NCI-H345 treated with DMSO at 0.1 percent for 48 hours (cell line): ENCODE data around the gene MOB2.

Source experiments
- DNase-seq: peaks from one replicate; lab custom pipeline; 2025; ENCODE audit not compliant: unreplicated experiment; lab: John Stamatoyannopoulos, UW

The MOB2 gene

GRCh38 chr11:1473011-1473628 is 13.5 kb downstream of the MOB2 start:
- no peak for DNase-seq

GRCh38 chr11:1472180-1473005 is 14.2 kb downstream of the MOB2 start:
- DNase-seq, result no peak

- no peak for DNase-seq
Measured at GRCh38 chr11:1471736-1472135, 14.8 kb downstream of the MOB2 start.

GRCh38 chr11:1470681-1471611 is 15.6 kb downstream of the MOB2 start:
- no peak for DNase-seq

- no peak for DNase-seq
Measured at GRCh38 chr11:1469911-1470680, 16.5 kb downstream of the MOB2 start.

GRCh38 chr11:1469287-1469910 is 17.2 kb downstream of the MOB2 start:
- DNase-seq, result no peak

- DNase-seq, result no peak
Measured at GRCh38 chr11:1468473-1469066, 18.0 kb downstream of the MOB2 start.

GRCh38 chr11:1468002-1468401 is 18.6 kb downstream of the MOB2 start:
- DNase-seq, result no peak

DNA sequence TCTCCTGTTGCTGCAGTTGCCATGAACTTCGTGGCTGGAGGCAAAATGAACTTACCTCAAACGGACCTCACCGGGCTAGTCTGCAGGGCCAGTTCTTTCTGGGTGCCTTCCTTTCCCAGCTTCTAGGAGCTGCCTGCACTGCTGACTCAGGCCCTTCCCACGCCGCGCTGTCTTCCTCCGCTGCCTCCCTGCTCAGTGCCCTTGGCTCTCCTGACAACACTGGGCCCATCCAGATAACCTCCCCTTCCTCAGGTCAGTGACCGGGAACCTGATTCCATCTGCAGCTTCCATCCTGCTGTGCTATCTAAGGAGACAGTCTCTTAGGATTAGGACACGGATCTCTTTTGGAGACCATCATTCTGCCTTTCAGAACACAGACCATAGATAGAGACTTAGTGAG is 19.3 kb downstream of the MOB2 start:
- no peak for DNase-seq

DNA sequence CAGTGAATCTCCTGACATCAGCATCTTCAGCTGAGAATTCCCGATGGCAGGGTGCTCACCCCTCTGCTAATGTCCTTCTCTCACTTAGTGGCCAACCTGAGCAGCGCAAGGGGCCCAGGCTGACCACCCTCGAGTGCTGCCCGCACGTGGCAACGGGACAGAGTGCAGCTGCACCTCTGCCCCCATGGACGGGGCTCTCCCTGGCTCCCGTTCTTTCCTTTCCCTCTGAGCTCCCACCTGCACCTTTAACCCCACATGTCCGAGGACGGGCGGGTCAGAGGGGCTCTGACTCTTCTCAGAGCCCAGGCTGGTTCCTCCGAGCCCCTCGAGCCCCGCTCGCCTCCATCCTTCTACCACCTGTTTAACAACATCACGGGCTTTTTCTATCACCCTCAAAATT is 19.8 kb downstream of the MOB2 start:
- DNase-seq, result no peak

DNA sequence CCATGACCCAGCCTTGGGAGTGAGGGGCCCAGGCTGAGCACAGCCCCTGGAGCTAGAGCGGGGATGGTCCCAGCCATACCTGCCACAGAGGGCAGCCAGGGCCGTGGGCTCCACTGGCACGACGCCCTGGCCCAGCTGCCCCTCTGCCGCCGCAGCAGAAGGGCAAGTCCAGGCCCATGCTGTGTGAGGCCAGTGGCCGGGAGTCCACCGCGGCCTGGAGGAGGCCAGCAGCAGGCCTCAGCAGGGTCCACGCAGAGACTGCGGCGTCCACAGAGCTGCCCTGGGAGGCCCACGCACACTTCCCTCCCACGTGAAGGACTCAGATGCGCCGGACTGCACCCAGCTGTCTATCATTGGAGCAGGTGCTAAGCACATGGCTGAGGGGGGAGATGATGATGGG is 23.5 kb downstream of the MOB2 start:
- no peak for DNase-seq

DNA sequence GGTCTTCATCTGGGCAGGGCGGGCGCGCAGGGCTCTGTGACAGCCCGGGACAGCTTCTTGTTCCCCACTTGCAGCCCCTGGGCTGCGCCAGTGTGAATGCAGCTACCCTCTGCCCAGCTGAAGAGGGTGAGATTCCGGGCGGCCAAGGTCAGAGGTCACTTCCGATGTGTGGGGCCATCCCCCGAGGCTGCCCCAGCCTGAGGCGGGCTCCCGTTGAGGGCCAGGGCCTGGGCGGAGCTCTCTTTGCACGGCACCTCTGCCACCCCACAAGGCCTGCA is 23.9 kb downstream of the MOB2 start:
- no peak for DNase-seq

DNA sequence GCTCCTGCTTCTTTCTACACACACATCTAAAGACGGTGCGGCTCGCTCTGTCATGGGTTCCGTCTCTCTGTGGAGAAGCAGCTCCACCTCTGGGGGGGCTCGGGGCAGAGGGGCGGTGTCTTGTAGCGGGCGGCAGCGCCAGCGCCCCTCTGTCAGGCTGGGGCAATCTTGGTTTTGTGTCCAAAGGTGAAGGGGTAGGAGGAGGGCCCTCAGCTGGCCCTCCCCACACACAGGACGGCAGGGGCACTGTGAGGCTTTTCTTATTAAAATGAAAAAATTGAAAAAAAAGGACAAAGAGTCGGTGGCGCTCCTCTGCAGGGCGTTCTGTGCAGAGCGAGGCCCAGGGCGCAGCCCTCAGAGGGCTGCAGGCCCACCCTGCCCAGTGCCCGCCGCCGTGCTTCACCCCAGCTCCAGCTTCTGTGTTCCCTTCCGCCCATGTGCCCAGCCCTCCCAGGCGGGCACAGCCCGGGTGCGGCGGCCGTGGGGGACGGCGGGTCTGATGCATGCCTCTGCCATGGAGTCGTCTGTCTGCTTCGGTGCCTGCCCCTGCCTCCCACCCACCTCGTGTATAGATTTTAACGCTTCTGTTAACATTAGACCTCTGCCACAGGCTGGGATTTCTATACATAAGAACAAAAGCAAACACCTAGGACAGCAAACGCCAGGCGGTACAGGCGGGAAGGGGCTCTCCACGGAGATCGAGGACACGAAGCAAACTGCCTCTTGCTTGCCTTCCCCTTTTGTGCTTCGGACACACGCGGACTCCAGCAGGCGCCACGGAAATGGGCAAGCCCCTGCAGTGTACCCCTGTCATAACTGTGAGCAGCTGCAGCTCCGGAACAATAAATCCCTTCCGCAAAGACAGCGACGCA is 24.5 kb downstream of the MOB2 start:
- no peak for DNase-seq

DNA sequence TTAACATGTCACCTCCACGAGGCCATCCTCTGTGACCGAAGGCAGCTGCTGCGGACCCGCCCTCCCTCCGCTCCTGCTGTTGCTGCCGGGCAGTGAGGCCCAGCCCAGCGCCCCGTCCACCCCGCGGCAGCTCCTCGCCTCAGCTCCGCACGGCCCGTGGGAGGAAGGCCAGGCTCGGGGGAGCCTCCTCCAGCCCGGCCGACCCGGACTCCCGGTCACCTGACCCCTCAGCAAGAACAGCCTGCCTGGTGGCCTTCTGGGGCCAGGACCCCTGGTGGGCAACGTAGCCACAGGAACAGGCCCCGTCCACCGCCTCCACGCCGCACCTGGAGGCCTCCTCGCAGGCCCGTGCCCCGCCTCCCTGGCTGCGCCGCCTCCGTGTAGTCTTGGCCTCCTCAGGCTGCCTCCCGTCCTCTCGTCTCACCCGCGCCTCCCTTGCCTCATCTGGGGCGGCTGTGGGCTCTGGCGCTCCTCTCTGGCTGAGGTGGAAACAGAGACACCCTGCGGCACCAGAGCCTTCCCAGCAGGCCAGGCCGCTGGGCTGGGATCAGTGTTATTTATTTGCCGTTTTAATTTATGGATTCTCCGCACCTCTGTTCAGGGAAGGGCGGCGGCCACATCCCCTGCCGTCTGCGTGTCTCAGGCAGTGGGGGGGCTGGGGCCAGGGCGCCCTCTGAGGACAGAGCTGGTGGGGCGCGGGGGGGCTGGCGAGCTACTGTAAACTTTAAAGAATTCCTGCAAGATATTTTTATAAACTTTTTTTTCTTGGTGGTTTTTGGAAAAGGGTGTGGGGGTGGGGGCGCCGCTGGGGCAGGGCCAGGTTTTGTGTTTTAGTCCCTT is 25.4 kb downstream of the MOB2 start:
- DNase-seq, result no peak

DNA sequence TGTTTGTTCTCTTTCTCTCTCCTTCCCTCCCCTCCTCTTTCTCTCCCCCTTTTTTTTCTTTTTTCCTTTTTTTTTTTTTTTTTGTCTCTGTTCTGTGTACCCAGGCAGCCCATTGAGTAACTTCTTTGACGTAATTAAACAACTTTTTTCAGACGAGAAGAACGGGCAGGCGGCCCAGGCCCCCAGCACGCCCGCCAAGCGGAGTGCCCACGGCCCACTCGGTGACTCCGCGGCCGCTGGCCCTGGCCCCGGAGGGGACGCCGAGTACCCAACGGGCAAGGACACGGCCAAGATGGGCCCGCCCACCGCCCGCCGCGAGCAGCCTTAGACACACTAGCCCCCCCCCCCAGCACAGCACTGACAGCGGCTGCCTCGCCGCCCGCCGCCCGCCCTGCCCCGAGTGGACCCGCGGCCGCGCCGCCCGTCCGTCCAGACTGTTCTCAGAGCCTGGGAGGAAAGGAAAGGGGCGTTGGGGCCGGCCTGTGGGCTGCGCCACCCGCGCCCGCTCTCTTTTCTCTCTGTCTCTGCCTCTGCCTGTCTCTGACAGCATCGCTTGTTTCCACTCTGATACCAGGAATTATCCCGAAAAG is 26.1 kb downstream of the MOB2 start:
- DNase-seq, result no peak

DNA sequence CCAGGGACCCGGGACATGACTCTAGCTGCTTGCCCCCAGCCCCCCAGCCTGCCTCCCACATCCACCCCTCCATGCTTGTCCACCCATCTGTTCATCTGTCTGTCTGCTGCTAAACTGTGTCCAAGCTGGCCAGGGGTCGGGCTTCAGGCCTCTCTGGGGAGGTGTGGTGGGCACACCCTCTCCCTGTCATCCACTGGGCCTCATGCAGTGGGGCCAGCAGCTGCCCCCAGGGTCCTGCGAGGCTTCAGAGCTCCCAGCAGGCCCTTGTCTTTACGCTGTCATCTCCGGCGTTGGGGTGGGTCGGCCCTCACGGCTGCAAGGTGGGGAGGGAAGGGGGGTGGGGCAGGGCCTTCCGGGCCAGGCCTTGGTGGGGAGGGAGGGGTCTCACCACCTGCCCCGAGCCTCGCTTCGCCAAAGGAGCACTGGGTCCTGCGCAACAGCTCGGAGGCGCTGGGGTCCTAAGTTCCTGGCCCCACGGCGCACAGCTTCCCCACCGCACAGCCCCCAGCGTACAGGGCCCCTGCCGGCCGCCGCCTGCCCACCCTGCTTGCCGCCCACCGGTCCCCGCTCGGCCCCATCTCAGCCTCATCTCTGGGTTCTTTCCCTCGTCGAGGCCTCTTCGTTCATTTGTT is 26.7 kb downstream of the MOB2 start:
- DNase-seq, result no peak

DNA sequence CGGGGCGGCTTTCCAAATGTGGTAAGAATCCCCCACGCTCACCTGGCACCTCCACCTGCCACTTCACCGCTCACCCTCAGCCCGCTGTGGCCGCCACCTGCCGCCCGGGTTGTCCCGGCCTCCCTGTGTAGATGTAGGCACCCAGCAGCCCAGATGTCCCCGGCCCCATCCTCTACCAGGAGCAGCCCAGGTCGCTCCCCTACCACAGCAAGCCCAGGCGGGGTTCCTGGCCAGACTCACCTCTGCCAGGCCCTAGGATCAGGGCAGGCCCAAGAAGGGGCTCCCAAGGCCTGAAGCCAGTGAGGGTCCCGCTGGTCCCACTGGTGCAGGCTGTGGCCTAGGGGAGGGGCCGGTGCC is 27.4 kb downstream of the MOB2 start:
- no peak for DNase-seq
